Adrenal gland (tissue), 12 donors: ENCODE data around the gene FHIT. TPM values are rescaled to one million over a fixed set of nuclear protein-coding genes. Genes with fewer than 3 reads are reported as not detected.

Source experiments
- DNase-seq, 7 donors: peaks; one replicate each; pipeline ENCODE4 v3.0.0-alpha.2; 2019 to 2020
- H3K27ac ChIP-seq, 5 donors: fragments of 200-600 bp; sonication (generic) in 4 of 5; 1 replicate in 3 of 5; 2 replicates in 2 of 5; pipeline versions ENCODE4 v1.5.1 to v1.8.0; 2016 to 2020; ENCODE audit warnings: mild to moderate bottlenecking in 1 of 5
- H3K27me3 ChIP-seq: fragments of 200-600 bp; 2 replicates; pipeline ENCODE4 v1.8.0; 2021
- H3K36me3 ChIP-seq, 2 donors: fragments of 200-600 bp; replicated peaks in 1 of 2; 1 replicate in 1 of 2; 2 replicates in 1 of 2; pipeline versions ENCODE4 v1.5.1 to v1.8.0; 2018 to 2022
- H3K4me1 ChIP-seq, 2 donors: fragments of 200-600 bp; replicated peaks in 1 of 2; 1 replicate in 1 of 2; 2 replicates in 1 of 2; pipeline versions ENCODE4 v1.5.1 to v1.8.0; 2018 to 2021
- H3K4me3 ChIP-seq, 4 donors: fragments of 200-600 bp; sonication (generic) in 3 of 4; one replicate each; pipeline ENCODE4 v1.5.1; 2016 to 2018
- H3K9me3 ChIP-seq, 3 donors: fragments of 200-600 bp; sonication (generic) in 1 of 3; replicated peaks in 1 of 3; 1 replicate in 2 of 3; 2 replicates in 1 of 3; pipeline versions ENCODE4 v1.5.1 to v1.8.0; 2016 to 2021
- CTCF ChIP-seq, 6 experiments: fragments of 450-650 bp in 4 of 6; fragments of 200-600 bp in 2 of 6; sonication (generic) in 1 of 6; IDR thresholded peaks; 1 replicate in 5 of 6; 2 replicates in 1 of 6; pipeline versions ENCODE4 v1.5.1 to v1.8.0; 2016 to 2021; ENCODE audit warnings: antibody characterized with exemption in 6 of 6, mild to moderate bottlenecking in 2 of 6, moderate library complexity in 1 of 6
- POLR2A ChIP-seq, 2 donors: fragments of 450-650 bp; IDR thresholded peaks; one replicate each; pipeline ENCODE4 v1.6.1; 2017; ENCODE audit warnings: antibody characterized with exemption in 2 of 2, mild to moderate bottlenecking in 2 of 2, moderate library complexity in 1 of 2
- WGBS, 4 donors: extraction: QIAGEN DNeasy Blood & Tissue Kit in 2 of 4; methylation state at CpG; one replicate each; pipeline versions ENCODE4 v1.1.5 to v1.1.7; 2013 to 2017; 5-methylcytosine and 5-hydroxymethylcytosine counted together
- intact Hi-C, 2 donors: fragments of 100-400 bp; cut with DNase I; formaldehyde crosslinking; loops; one replicate each; pipeline versions ENCODE4 v1.14.1 to v1.15.0; 2022 to 2023
- polyA plus RNA-seq, 3 donors: library from polyadenylated mRNA; stranded (reverse); fragments of 200-250 nt in 2 of 3; fragments of 350-450 nt in 1 of 3; fragmentation: Illumina TruSeq in 1 of 3; extraction: RNeasy Lipid Tissue Mini Kit (QIAGEN cat#74804) in 1 of 3; gene quantifications; one replicate each; pipeline ENCODE4 v1.2.3, GENCODE V29; 2013 to 2014
- total RNA-seq, 9 donors: library from RNA; depleted of rRNA in 4 of 9; stranded (reverse); fragments of >200 nt in 4 of 9; fragments of 120-200 nt in 1 of 9; fragmentation: NEBNext Ultra II Directional in 1 of 9; extraction: Animal tissue kit (Norgen Biotek cat#: 25700) in 1 of 9; gene quantifications; one replicate each; pipeline versions ENCODE4 v1.1.0 to v1.2.4, GENCODE V29; 2013 to 2023
- donor health status: healthy with polysubstance abuse.
- donor health status: Bipolar disorder and iron deficiency.
- donor health status: DM: yes; HTN: yes; CAD: no.
- donor health status: DM: no; HTN: no; CAD: no.
- donor health status: DM: no; HTN: no; CAD: no.
- donor health status: DM: yes; HTN: yes; CAD: no.

FHIT gene
- total and polyA plus RNA-seq, 12 donors: 14.1 to 43.9 (median 28.8) TPM

DNA sequence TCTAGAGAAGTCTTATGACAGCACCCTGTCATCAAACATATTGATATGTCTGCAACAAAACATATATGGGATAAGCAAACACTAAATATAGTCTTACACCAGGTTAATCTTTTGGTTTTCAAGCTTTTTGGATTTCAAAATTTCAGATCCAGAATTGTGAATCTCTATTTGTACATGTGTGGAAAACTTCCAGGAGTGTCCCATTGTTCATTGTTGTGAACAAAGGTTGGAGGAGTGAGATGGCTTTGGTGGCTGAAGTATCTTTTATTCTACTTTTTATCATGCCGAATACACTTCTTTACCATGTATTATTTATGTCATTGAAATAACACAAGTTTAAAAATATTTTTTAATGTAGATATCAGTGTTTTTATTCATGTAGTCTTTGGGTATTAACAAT, 5.9 kb upstream of the FHIT start:
- DNase-seq: no peak
- H3K9me3 ChIP-seq: peaks cover 0 to 5% (median 0%) of the 10 kb centered on the region in 3 donors
- TF ChIP-seq POLR2A (IDR thresholded peaks at IDR 0.05): no peak
- no peak for TF ChIP-seq CTCF (IDR thresholded peaks at IDR 0.05)
- H3K4me1 ChIP-seq: peaks cover 0 to 10% of the 10 kb centered on the region in 2 donors
- H3K27ac ChIP-seq: no peak overlapping the region
- no peak overlapping the region for H3K4me3 ChIP-seq
- 86 to 96% (median 90%) methylated on average over 1 of the region's 1 CpG for WGBS, 4 donors
- intact Hi-C loops: no loop called here
- no peaks in the 10 kb centered on the region for H3K36me3 ChIP-seq
- H3K27me3 ChIP-seq: no peaks in the 10 kb centered on the region

GRCh38 chr3:61253756-61254155, 2.5 kb upstream of the FHIT start:
- DNase-seq: no peak
- intact Hi-C loops: no loop called here
- TF ChIP-seq POLR2A (IDR thresholded peaks at IDR 0.05) (no peak), CTCF (IDR thresholded peaks at IDR 0.05) (no peak)
- Histone ChIP-seq H3K4me3 (no peak overlapping the region), H3K9me3 (no peaks in the 10 kb centered on the region), H3K36me3 (no peaks in the 10 kb centered on the region), H3K27ac (no peak overlapping the region), H3K4me1 (peaks cover 0 to 13% of the 10 kb centered on the region in 2 donors), H3K27me3 (no peaks in the 10 kb centered on the region)
- WGBS, 4 donors: 96 to 98% (median 96%) methylated on average over 3 of the region's 3 CpGs

GRCh38 chr3:61252836-61253235, 1.6 kb upstream of the FHIT start:
- Histone ChIP-seq H3K4me1 (peaks cover 0 to 13% of the 10 kb centered on the region in 2 donors), H3K27ac (peak overlapping the region in 1 of 5 donors; percentile 8), H3K9me3 (no peaks in the 10 kb centered on the region), H3K27me3 (no peaks in the 10 kb centered on the region), H3K4me3 (no peak overlapping the region), H3K36me3 (no peaks in the 10 kb centered on the region)
- intact Hi-C loops: no loop called here
- DNase-seq: peak in 1 of 7 donors; percentile 15
- TF ChIP-seq CTCF (IDR thresholded peaks at IDR 0.05) (no peak), POLR2A (IDR thresholded peaks at IDR 0.05) (no peak)
- 26 to 41% (median 36%) methylated on average over 2 of the region's 2 CpGs for WGBS, 4 donors

- Histone ChIP-seq H3K9me3 (no peaks in the 10 kb centered on the region), H3K27ac (peak overlapping the region; percentile 19 to 91 (median 86)), H3K27me3 (no peaks in the 10 kb centered on the region), H3K4me3 (peak overlapping the region; percentile 67 to 93 (median 72)), H3K36me3 (no peaks in the 10 kb centered on the region), H3K4me1 (peaks cover 0 to 13% of the 10 kb centered on the region in 2 donors)
- TF ChIP-seq CTCF (IDR thresholded peaks at IDR 0.05) (no peak), POLR2A (IDR thresholded peaks at IDR 0.05) (no peak)
- DNase-seq: peak; percentile 42 to 62 (median 50)
- intact Hi-C loops: no loop called here
- whole genome bisulfite sequencing, 4 donors: 6 to 24% (median 7%) methylated on average over 10 to 21 of the region's 21 CpGs
These were observed 473 bp downstream of the FHIT start for GRCh38 chr3:61250784-61251173.
